Measurements from ENCODE around the gene HIGD1C.
"Not testable (repeated sequence)": the region's sequence is repeated elsewhere in the genome, so short reads cannot be mapped to it uniquely, and the experiment has no call there.

HIGD1C gene

GRCh38 chr12:50951112-50951511, 1.2 kb upstream of the HIGD1C start:
- TF ChIP-seq CTCF (IDR thresholded peaks at IDR 0.05; ENCODE audit: low read depth, low read length): no peak
- no peak for DNase-seq (ENCODE audit: extremely low read depth, low read depth)

GRCh38 chr12:50953047-50953446, 703 bp downstream of the HIGD1C start:
- TF ChIP-seq CTCF (IDR thresholded peaks at IDR 0.05; ENCODE audit: low read depth, low read length): no peak
- DNase-seq (ENCODE audit: extremely low read depth, low read depth): no peak

- DNase-seq (ENCODE audit: extremely low read depth, low read depth): not testable (repeated sequence)
These were observed 2.4 kb downstream of the HIGD1C start for GRCh38 chr12:50954789-50955188.

- DNase-seq (ENCODE audit: extremely low read depth, low read depth): no peak
- no peak for TF ChIP-seq CTCF (IDR thresholded peaks at IDR 0.05; ENCODE audit: low read depth, low read length)
These were observed 2.9 kb downstream of the HIGD1C start for GRCh38 chr12:50955288-50955687.

- TF ChIP-seq CTCF (IDR thresholded peaks at IDR 0.05; ENCODE audit: low read depth, low read length): no peak
- no peak for DNase-seq (ENCODE audit: extremely low read depth, low read depth)
These were observed 3.4 kb downstream of the HIGD1C start for GRCh38 chr12:50955697-50956096.

GRCh38 chr12:50960130-50960529, 7.8 kb downstream of the HIGD1C start:
- TF ChIP-seq CTCF (IDR thresholded peaks at IDR 0.05; ENCODE audit: low read depth, low read length): no peak
- DNase-seq (ENCODE audit: extremely low read depth, low read depth): no peak

- TF ChIP-seq CTCF (IDR thresholded peaks at IDR 0.05; ENCODE audit: low read depth, low read length): no peak
- DNase-seq (ENCODE audit: extremely low read depth, low read depth): no peak
These were observed 9.4 kb downstream of the HIGD1C start for GRCh38 chr12:50961708-50962107.

- no peak for TF ChIP-seq CTCF (IDR thresholded peaks at IDR 0.05; ENCODE audit: low read depth, low read length)
- no peak for DNase-seq (ENCODE audit: extremely low read depth, low read depth)
These were observed 12.1 kb downstream of the HIGD1C start for GRCh38 chr12:50964432-50964831.

All from AG09319 (cell line).